ENCODE results near the gene SIGLEC8.

DNA sequence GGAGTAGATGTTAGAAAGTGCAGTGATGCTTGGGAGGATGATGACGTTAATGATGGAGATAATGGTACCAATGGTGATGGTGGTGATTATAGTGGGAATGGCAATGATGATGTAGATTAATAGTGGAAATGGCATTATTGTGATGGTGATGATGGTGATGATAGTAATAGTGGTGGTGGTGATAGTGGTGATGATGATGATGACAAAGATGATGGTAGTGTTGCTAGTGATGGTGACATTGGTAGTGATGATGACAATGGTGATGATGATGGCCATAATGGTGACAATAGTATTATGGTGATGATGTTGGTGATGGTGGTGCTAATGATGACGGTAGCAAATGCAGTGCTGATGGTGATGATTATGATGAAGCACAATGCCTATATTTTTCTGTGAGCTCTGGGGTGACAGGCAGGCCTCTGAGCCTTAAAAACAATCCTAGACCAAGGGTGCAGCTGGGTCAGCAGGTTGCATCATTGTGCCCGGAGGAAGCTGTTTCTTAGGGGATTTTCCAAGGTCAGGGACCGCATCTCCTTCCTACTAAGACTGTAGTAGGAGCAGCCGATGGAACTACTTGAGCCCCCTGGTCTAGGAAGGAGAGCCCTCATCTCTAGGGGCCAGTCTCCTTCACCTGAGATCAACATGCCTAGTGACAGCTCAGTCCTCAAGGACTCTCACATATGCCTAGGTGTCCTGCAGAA, 27.9 kb upstream of the SIGLEC8 start:
- TF ChIP-seq, protein P1, sequence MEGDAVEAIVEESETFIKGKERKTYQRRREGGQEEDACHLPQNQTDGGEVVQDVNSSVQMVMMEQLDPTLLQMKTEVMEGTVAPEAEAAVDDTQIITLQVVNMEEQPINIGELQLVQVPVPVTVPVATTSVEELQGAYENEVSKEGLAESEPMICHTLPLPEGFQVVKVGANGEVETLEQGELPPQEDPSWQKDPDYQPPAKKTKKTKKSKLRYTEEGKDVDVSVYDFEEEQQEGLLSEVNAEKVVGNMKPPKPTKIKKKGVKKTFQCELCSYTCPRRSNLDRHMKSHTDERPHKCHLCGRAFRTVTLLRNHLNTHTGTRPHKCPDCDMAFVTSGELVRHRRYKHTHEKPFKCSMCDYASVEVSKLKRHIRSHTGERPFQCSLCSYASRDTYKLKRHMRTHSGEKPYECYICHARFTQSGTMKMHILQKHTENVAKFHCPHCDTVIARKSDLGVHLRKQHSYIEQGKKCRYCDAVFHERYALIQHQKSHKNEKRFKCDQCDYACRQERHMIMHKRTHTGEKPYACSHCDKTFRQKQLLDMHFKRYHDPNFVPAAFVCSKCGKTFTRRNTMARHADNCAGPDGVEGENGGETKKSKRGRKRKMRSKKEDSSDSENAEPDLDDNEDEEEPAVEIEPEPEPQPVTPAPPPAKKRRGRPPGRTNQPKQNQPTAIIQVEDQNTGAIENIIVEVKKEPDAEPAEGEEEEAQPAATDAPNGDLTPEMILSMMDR (IDR thresholded peaks at IDR 0.05) = no peak
- no peak for TF ChIP-seq POLR2A (IDR thresholded peaks at IDR 0.05)

Data from transverse colon (tissue), 3 donors.